Mononuclear cell (primary cell): ENCODE results near the gene TLR8. TPM values are rescaled to one million over a fixed set of nuclear protein-coding genes. Genes with fewer than 3 reads are reported as not detected.

ENCODE experiments used
- H3K27me3 ChIP-seq: 2 replicates; pipeline ENCODE4 v1.6.0; 2011; ENCODE audit warnings: low read length, control low read depth; ENCODE audit not compliant: insufficient read depth
- H3K4me1 ChIP-seq: 2 replicates; pipeline ENCODE4 v1.5.1; 2011; ENCODE audit warnings: mild to moderate bottlenecking, low read length, control low read depth; ENCODE audit not compliant: insufficient read depth
- H3K4me3 ChIP-seq: 2 replicates; pipeline ENCODE4 v1.5.1; 2011; ENCODE audit warnings: mild to moderate bottlenecking, low read length, moderate library complexity
- H3K9me3 ChIP-seq: 2 replicates; pipeline ENCODE4 v1.5.1; 2011; ENCODE audit warnings: low read depth, mild to moderate bottlenecking, control low read depth, low read length
- total RNA-seq: library from RNA; depleted of rRNA; stranded (reverse); fragments of >200 nt; gene quantifications from one replicate; pipeline ENCODE4 v1.2.3, GENCODE V29; 2012

The TLR8 gene
- 18.4 TPM for total RNA-seq

DNA sequence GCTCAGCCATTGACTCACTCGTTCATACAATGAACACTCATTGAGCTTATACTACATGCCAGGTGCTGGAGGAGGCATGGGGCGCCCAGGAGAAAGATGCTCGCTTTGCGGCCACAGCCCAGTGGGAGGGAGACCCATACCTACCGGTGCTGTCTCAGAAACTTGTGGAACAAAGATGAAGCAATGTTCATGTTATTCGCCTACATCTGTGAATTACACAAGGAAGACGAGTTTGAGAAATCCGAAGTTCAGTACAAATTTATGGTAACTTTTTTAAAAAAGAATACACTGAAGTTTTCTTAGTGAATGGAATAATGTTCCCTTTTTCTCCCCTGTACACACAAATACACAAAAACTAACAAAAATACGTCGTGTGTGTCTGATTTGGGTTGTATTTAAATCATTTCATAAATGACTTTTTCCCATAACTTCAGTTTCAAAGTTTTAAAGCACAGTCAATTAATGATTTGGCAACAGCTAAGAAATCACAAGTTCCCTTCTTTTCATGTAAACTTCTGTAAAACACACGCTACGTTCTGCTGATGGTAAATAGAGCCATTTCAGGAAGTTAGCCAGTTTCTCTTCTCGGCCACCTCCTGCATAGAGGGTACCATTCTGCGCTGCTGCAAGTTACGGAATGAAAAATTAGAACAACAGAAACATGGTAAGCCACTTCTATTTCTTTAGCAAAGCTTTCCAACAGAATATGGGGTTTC, at the start of gene TLR8:
TLR8 (plus strand) TSS at position 575 of the 716 bp plus-strand sequence; CDS start at position 662, 87 bp downstream.
- Histone ChIP-seq H3K9me3 (no peaks in the 10 kb centered on the region), H3K4me3 (peak within 1 kb of the TSS; percentile 48), H3K27me3 (no peaks in the 10 kb centered on the region), H3K4me1 (peaks cover 38% of the 10 kb centered on the region)

DNA sequence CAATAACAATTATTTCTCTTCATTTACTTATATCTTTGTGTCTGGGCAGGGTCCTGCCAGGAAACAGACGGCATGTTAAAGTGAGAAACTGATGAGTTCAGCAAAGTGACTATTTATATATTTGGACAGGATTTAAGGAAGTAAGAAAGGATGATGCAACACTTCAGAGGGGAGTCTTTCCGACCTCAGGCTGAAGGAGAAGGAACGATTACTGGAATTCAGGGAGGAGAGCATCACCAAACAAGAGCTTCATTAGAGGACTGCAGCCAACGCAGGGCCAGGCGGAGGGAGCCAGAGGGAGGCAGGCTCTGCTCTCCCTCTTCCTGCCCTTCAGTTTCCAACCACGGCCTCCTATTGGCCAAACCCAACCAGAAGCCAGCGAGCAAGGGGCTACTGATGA, 41.1 kb upstream of the TLR8 start:
- no peak overlapping the region for H3K4me3 ChIP-seq
- H3K4me1 ChIP-seq = peaks cover 31% of the 10 kb centered on the region
- no peaks in the 10 kb centered on the region for H3K27me3 ChIP-seq
- H3K9me3 ChIP-seq = no peaks in the 10 kb centered on the region

DNA sequence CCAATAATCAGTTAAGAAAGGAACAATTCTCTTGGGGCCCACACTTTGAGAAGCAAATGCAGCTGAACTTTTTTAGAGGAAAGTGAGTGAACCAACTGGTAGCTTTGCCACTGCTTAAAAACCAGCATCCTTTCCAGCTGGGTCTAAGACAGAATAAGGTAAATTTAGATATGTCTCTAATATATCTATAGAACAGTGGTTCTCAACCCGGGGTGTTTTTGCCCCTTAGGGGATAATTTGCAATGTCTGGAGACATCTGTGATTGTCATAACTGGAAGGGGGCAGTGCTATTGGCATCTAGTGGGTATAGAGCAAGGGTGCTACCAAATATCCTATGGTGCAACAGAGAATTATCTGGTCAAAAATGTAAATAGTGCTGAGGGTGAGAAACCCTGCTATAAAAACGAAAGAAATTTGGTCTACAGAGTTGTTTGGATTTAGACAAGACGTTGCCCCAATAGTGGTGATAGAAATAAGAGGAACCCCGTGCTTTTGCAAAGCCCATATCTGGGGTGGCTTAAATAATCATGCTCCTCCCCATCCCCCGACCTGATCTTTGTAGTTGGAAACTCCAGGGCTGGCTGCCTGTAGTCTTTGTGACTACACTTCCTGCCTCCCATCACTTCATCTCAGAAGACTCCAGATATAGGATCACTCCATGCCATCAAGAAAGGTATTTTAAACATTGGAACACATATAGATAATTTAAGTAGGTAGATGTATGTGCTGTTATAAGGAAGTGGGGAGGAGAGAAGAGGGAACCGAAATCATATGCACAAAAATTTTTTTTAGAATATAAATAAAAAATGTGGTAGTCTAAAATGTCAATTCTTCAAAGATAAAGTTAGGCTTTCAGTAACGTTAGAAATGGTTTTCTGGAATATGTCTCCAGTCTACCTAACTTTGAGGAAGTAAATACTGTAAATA, 39.7 kb upstream of the TLR8 start, which contains the start of gene TLR7:
TLR7 (plus strand) TSS at position 622 of the 927 bp plus-strand sequence. CDS start 507 bp downstream, outside the sequence.
- H3K4me1 ChIP-seq = peaks cover 36% of the 10 kb centered on the region
- H3K4me3 ChIP-seq = peak within 1 kb of the TSS; percentile 36
- no peaks in the 10 kb centered on the region for H3K9me3 ChIP-seq
- no peaks in the 10 kb centered on the region for H3K27me3 ChIP-seq

DNA sequence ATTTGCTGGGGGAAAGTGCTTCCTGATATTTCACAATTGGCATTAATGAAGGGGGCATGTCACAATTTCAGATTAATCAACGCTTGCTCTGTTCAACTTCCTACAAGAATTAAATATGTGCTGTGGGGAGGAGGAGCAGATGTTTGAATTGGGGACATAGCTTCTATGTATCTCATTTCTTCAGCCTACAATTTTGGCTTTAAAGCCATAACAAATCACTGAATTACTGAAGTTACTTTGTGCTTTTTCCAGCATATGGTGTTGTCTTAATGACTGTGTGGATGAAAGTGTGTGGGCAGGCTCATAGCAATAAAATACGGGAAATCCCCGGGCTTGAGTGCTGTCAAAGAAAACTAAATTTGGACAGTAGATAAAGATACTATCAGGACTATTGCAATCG, 38.7 kb upstream of the TLR8 start:
- Histone ChIP-seq H3K4me1 (peaks cover 43% of the 10 kb centered on the region), H3K4me3 (peak overlapping the region; percentile 36), H3K27me3 (no peaks in the 10 kb centered on the region), H3K9me3 (no peaks in the 10 kb centered on the region)

DNA sequence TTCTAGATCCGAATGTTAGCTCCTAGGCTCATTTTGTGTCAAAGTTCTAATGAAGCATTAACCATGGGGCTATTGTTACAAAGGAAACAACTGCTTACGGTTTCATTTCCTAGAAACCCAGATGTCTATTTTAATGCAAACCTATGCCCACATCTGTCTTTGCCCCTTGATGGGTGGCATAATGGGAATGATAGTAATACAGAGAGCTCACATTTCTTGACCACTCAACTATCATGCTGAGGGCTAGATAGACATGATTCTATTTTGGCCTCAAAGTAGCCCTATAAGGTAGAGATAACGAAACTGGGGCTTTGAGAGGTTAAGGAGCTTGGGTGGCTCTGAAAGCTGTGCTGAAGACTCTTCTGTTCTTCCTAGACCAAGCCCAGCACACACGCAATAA, 37.7 kb upstream of the TLR8 start:
- Histone ChIP-seq H3K9me3 (no peaks in the 10 kb centered on the region), H3K27me3 (no peaks in the 10 kb centered on the region), H3K4me1 (peaks cover 43% of the 10 kb centered on the region), H3K4me3 (no peak overlapping the region)

DNA sequence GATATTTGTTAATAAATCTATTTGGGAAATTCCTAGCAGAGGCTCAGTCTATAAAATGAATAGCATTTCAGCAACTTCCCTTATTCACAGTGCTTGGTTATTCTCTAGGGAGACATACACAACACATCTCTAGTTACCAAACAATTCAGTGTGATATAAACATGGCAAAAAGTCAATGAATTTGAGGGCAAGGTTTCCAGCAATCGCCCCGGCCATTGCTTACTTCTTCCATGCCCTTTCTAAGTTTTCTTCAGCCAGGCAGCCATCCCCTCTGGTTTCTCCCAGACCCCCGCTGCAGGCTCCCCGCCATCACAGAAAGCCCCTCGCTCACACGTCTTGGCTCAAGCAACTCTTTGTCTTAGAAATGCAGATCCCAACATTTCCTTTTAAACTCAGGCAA, 35.2 kb upstream of the TLR8 start:
- H3K9me3 ChIP-seq = no peaks in the 10 kb centered on the region
- peaks cover 40% of the 10 kb centered on the region for H3K4me1 ChIP-seq
- H3K4me3 ChIP-seq = no peak overlapping the region
- no peaks in the 10 kb centered on the region for H3K27me3 ChIP-seq

DNA sequence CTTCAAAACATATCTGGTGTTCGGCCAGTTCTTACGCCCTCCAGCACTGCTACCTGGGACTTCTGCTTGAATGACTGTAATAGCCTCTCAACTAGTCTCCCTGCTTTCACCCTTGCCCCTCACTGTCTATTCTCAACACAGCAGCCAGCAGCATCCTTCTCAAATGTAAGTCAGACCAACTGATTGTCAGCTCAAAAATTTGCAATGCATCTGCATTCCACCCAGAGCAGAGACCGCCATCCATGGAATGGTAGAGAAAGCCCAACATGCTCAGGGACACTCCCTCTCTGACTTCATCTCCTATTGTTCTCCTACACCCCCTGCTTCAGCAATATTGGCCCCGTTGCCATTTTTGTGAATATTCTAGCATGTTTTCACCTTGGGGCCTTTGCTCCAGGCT, 33.7 kb upstream of the TLR8 start:
- no peaks in the 10 kb centered on the region for H3K27me3 ChIP-seq
- no peaks in the 10 kb centered on the region for H3K9me3 ChIP-seq
- H3K4me3 ChIP-seq = no peak overlapping the region
- peaks cover 43% of the 10 kb centered on the region for H3K4me1 ChIP-seq

DNA sequence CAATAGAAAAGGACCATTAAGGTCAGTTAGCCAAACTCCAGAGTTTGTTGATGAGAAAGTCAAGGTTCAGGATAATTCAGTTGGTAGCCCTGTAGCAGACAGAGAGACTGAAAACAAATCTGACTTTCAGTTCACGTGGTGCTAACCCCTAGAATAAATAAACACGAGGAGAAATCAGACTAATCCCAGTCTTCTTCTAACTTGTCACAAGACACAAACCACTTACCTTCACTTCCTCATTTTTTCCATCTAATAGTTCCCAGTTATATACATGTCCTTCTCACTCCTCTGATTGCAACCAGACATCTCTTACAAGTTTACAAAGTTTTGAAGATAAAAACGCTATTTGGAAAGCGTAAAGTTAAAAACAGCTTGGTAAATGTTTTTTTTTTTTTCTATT, 31.8 kb upstream of the TLR8 start:
- H3K9me3 ChIP-seq = no peaks in the 10 kb centered on the region
- peaks cover 51% of the 10 kb centered on the region for H3K4me1 ChIP-seq
- H3K27me3 ChIP-seq = no peaks in the 10 kb centered on the region
- H3K4me3 ChIP-seq = no peak overlapping the region

DNA sequence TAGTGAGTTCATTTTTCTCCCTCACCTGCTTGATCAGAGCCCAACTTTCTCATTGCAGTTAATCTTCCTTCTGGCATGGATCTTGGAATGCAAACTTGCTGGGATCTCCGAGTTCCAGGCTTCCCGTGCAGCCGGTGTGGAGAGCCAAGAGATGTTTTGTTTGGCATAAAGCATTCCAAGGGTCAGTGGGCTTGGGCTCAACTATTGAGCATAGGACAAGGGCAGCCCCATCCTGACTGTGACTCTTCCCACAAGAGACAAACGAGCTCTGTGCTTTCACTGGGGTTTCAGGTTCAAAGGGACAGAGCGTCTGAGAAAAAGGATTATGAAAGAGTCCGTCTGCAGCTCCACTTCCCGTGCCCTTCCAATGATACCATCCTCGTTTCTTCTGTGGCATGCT, 29.0 kb upstream of the TLR8 start:
- H3K9me3 ChIP-seq = no peaks in the 10 kb centered on the region
- no peaks in the 10 kb centered on the region for H3K27me3 ChIP-seq
- peaks cover 38% of the 10 kb centered on the region for H3K4me1 ChIP-seq
- H3K4me3 ChIP-seq = no peak overlapping the region

DNA sequence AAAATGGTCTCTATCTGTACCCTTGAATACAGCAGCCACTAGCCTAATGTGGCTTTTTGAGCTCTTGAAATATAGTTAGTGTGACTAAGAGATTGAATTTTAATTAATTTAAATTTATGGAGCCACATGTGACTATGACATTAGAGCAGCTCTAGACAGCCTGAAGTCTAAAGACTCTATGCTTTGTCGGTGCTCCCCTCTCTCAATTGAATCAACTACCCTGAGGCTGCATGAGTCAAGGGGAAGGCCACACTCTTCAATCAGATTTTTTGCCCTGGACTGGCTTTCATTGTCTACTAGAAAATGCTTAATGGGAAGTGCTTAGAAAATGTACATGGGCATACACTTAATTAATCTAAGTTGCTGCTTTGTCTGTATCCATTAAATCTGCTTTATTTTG, 27.9 kb upstream of the TLR8 start:
- Histone ChIP-seq H3K9me3 (no peaks in the 10 kb centered on the region), H3K4me3 (no peak overlapping the region), H3K4me1 (peaks cover 38% of the 10 kb centered on the region), H3K27me3 (no peaks in the 10 kb centered on the region)

DNA sequence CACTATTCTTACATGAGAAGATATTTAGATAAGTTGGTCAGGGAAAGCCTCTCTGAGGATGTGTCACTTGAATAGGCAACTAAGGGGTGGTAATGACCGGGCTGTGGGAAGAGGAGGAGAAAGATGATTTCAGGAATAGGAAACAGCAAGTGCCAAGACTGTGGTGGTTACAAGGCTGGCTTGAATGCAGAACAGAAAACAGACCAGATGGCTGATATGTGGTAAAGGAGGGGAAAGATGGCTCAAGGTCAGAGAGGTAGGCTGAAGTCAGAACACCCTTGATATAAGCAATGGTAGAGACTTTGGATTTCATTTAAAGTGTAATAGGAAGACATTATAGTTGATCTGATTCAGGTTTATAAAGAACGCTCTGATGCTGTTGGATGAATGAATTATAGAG, 24.5 kb upstream of the TLR8 start:
- no peaks in the 10 kb centered on the region for H3K27me3 ChIP-seq
- H3K4me1 ChIP-seq = peaks cover 26% of the 10 kb centered on the region
- H3K4me3 ChIP-seq = no peak overlapping the region

DNA sequence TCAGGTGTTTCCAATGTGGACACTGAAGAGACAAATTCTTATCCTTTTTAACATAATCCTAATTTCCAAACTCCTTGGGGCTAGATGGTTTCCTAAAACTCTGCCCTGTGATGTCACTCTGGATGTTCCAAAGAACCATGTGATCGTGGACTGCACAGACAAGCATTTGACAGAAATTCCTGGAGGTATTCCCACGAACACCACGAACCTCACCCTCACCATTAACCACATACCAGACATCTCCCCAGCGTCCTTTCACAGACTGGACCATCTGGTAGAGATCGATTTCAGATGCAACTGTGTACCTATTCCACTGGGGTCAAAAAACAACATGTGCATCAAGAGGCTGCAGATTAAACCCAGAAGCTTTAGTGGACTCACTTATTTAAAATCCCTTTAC, 20.9 kb upstream of the TLR8 start:
- Histone ChIP-seq H3K4me3 (no peak overlapping the region), H3K9me3 (no peaks in the 10 kb centered on the region), H3K4me1 (peaks cover 7% of the 10 kb centered on the region), H3K27me3 (no peaks in the 10 kb centered on the region)

More for the DNA sequence above, 24.5 kb upstream of the TLR8 start:
- H3K9me3 ChIP-seq = no peaks in the 10 kb centered on the region

DNA sequence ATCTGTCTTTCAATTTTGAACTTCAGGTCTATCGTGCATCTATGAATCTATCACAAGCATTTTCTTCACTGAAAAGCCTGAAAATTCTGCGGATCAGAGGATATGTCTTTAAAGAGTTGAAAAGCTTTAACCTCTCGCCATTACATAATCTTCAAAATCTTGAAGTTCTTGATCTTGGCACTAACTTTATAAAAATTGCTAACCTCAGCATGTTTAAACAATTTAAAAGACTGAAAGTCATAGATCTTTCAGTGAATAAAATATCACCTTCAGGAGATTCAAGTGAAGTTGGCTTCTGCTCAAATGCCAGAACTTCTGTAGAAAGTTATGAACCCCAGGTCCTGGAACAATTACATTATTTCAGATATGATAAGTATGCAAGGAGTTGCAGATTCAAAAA, 19.9 kb upstream of the TLR8 start:
- Histone ChIP-seq H3K4me3 (no peak overlapping the region), H3K4me1 (peaks cover 17% of the 10 kb centered on the region), H3K9me3 (no peaks in the 10 kb centered on the region), H3K27me3 (no peaks in the 10 kb centered on the region)

DNA sequence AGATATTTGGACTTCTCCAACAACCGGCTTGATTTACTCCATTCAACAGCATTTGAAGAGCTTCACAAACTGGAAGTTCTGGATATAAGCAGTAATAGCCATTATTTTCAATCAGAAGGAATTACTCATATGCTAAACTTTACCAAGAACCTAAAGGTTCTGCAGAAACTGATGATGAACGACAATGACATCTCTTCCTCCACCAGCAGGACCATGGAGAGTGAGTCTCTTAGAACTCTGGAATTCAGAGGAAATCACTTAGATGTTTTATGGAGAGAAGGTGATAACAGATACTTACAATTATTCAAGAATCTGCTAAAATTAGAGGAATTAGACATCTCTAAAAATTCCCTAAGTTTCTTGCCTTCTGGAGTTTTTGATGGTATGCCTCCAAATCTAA, 19.3 kb upstream of the TLR8 start:
- Histone ChIP-seq H3K9me3 (no peaks in the 10 kb centered on the region), H3K27me3 (no peaks in the 10 kb centered on the region), H3K4me3 (no peak overlapping the region), H3K4me1 (peaks cover 23% of the 10 kb centered on the region)

DNA sequence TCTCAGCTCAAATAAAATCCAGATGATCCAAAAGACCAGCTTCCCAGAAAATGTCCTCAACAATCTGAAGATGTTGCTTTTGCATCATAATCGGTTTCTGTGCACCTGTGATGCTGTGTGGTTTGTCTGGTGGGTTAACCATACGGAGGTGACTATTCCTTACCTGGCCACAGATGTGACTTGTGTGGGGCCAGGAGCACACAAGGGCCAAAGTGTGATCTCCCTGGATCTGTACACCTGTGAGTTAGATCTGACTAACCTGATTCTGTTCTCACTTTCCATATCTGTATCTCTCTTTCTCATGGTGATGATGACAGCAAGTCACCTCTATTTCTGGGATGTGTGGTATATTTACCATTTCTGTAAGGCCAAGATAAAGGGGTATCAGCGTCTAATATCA, 18.7 kb upstream of the TLR8 start:
- no peaks in the 10 kb centered on the region for H3K9me3 ChIP-seq
- peaks cover 29% of the 10 kb centered on the region for H3K4me1 ChIP-seq
- H3K27me3 ChIP-seq = no peaks in the 10 kb centered on the region
- no peak overlapping the region for H3K4me3 ChIP-seq
